Upper lobe of left lung (tissue), 6 donors: ENCODE data around the gene UBE2K. TPM values are rescaled to one million over a fixed set of nuclear protein-coding genes. Genes with fewer than 3 reads are reported as not detected.

Experiments used
- ATAC-seq, 2 donors: fragments of 200-7000 bp; cut with Tn5 transposase; one replicate each; pipeline ENCODE4 v1.9.1; 2022; ENCODE audit warnings: mild to moderate bottlenecking in 2 of 2, moderate library complexity in 2 of 2; ENCODE audit not compliant: low FRiP score in 2 of 2
- DNase-seq, 2 donors: peaks; one replicate each; pipeline ENCODE4 v3.0.0-alpha.2; 2019 to 2020
- H3K27ac ChIP-seq, 4 donors: fragments of 200-600 bp; sonication (generic); one replicate each; pipeline ENCODE4 v1.5.1; 2016 to 2019
- H3K27me3 ChIP-seq, 4 donors: fragments of 200-600 bp; sonication (generic); one replicate each; pipeline ENCODE4 v1.5.1; 2017 to 2019
- H3K36me3 ChIP-seq, 4 donors: fragments of 200-600 bp; sonication (generic); one replicate each; pipeline ENCODE4 v1.5.1; 2016 to 2019
- H3K4me1 ChIP-seq, 4 donors: fragments of 200-600 bp; sonication (generic); one replicate each; pipeline ENCODE4 v1.5.1; 2018 to 2019
- H3K4me3 ChIP-seq, 4 donors: fragments of 200-600 bp; sonication (generic); one replicate each; pipeline ENCODE4 v1.5.1; 2017 to 2019; ENCODE audit warnings: mild to moderate bottlenecking in 2 of 4, moderate library complexity in 1 of 4
- H3K9me3 ChIP-seq, 4 donors: fragments of 200-600 bp; sonication (generic); one replicate each; pipeline ENCODE4 v1.5.1; 2018 to 2019
- CTCF ChIP-seq, 6 experiments: fragments of 450-650 bp in 4 of 6; fragments of 200-600 bp in 2 of 6; sonication (generic) in 2 of 6; IDR thresholded peaks; one replicate each; pipeline ENCODE4 v1.5.1; 2016 to 2019; ENCODE audit warnings: antibody characterized with exemption in 6 of 6
- EP300 ChIP-seq, 4 donors: sonication (generic); formaldehyde crosslinking; IDR thresholded peaks; one replicate each; pipeline ENCODE4 v1.5.1; 2017; ENCODE audit warnings: antibody characterized with exemption in 4 of 4, control low read depth in 2 of 4
- POLR2A ChIP-seq, 4 donors: fragments of 450-650 bp; IDR thresholded peaks; one replicate each; pipeline ENCODE4 v1.5.1; 2016 to 2017; ENCODE audit warnings: antibody characterized with exemption in 4 of 4, mild to moderate bottlenecking in 2 of 4
- POLR2AphosphoS5 ChIP-seq, 2 donors: sonication (generic); formaldehyde crosslinking; IDR thresholded peaks; one replicate each; pipeline ENCODE4 v1.5.1; 2017; ENCODE audit warnings: antibody characterized with exemption in 2 of 2
- WGBS, 2 donors: methylation state at CpG; one replicate each; pipeline ENCODE4 v1.1.5; 2017 to 2018; 5-methylcytosine and 5-hydroxymethylcytosine counted together
- small RNA-seq, 4 donors: library from RNA; depleted of rRNA; stranded (forward); fragments of <200 nt; gene quantifications; one replicate each; pipeline ENCODE3, GENCODE V24; 2016
- total RNA-seq, 6 donors: library from RNA; depleted of rRNA in 4 of 6; stranded (reverse); fragments of >200 nt in 4 of 6; gene quantifications; one replicate each; pipeline versions ENCODE4 v1.1.0 to v1.2.1, GENCODE V29; 2016 to 2021
- donor health status: DM: no; HTN: no; CAD: no; lungs with moderate emphysema.
- donor health status: DM: no; HTN: yes; CAD: no; lungs with severe emphysema.

The UBE2K gene
- total RNA-seq, 6 donors from 2014 or later = 22.3 to 57.4 (median 34.4) TPM

GRCh38 chr4:39825741-39826231 lies 127.8 kb downstream of the UBE2K start:
- no peaks in the 10 kb centered on the region for H3K9me3 ChIP-seq
- ATAC-seq (peak in 1 of 2 donors; percentile 63), DNase-seq (no peak)
- H3K4me1 ChIP-seq = peaks cover 0 to 5% (median 0%) of the 10 kb centered on the region in 4 donors
- TF ChIP-seq CTCF (IDR thresholded peaks at IDR 0.05) (no peak), POLR2AphosphoS5 (IDR thresholded peaks at IDR 0.05) (no peak), EP300 (IDR thresholded peaks at IDR 0.05) (no peak), POLR2A (IDR thresholded peaks at IDR 0.05) (no peak)
- no peak overlapping the region for H3K4me3 ChIP-seq
- WGBS, 2 donors = 81 to 89% methylated on average over 7 of the region's 7 CpGs
- H3K27ac ChIP-seq = peak overlapping the region in 3 of 4 donors; percentile 5 to 55 (median 14)
- no peaks in the 10 kb centered on the region for H3K27me3 ChIP-seq
- H3K36me3 ChIP-seq = peaks cover 0 to 64% (median 20%) of the 10 kb centered on the region in 4 donors

Small RNAs within 50 kb of the gene (small RNA-seq; reads per million reads assigned to genes)
- 0 reads per million in 4 donors for gene RF00019
- 0 reads per million in 4 donors for gene RN7SL558P

Other genes starting within 250 kb of the UBE2K start
- gene RPL9, start 239.2 kb upstream of the UBE2K start, total RNA-seq = 1,000 to 10,000 TPM in 4 of 6 donors, 100 to 1,000 TPM in 2; 743 to 2,200 (median 1,155) TPM
- 10 to 100 TPM in 3 of 6 donors, 1 to 10 TPM in 3; 4.9 to 23.0 (median 10.8) TPM for gene LIAS, start 239.1 kb upstream of the UBE2K start, total RNA-seq
- gene UGDH, start 170.7 kb upstream of the UBE2K start, total RNA-seq = 100 to 1,000 TPM in 2 of 6 donors, 10 to 100 TPM in 4; 30.9 to 115 (median 56.9) TPM
- 10 to 100 TPM; 24.1 to 80.5 (median 40.4) TPM for gene SMIM14, start 59.3 kb upstream of the UBE2K start, total RNA-seq